GM23338 (cell line): Measurements from ENCODE around the gene EMSY. TPM values are rescaled to one million over a fixed set of nuclear protein-coding genes. Genes with fewer than 3 reads are reported as not detected.

ENCODE experiments used
- ATAC-seq: fragments of 200-7000 bp; cut with Tn5 transposase; 3 replicates; pipeline ENCODE4 v1.9.1; 2020
- DNase-seq: peaks from one replicate; pipeline ENCODE4 v3.0.0-alpha.2; 2015; ENCODE audit warnings: low spot score
- H2AFZ ChIP-seq: fragments of 200-600 bp; sonication (generic); 2 replicates; pipeline ENCODE4 v1.8.0; 2016; ENCODE audit warnings: antibody characterized with exemption, mild to moderate bottlenecking, moderate library complexity
- H3F3A ChIP-seq: fragments of 200-600 bp; sonication (generic); replicated peaks from 2 replicates; pipeline ENCODE4 v1.8.0; 2017; ENCODE audit warnings: antibody characterized with exemption, mixed run types, low read depth
- H3K27ac ChIP-seq: fragments of 200-600 bp; sonication (generic); 2 replicates; pipeline ENCODE4 v1.6.1; 2016; ENCODE audit warnings: low read depth
- H3K27me3 ChIP-seq: fragments of 200-600 bp; sonication (generic); 2 replicates; pipeline ENCODE4 v1.8.0; 2016; ENCODE audit warnings: mild to moderate bottlenecking, mixed run types, moderate library complexity; ENCODE audit not compliant: insufficient read depth
- H3K36me3 ChIP-seq: fragments of 200-600 bp; sonication (generic); 2 replicates; pipeline ENCODE4 v1.8.0; 2016; ENCODE audit warnings: mild to moderate bottlenecking; ENCODE audit not compliant: insufficient read depth
- H3K4me1 ChIP-seq: fragments of 200-600 bp; sonication (generic); 2 replicates; pipeline ENCODE4 v1.8.0; 2016; ENCODE audit warnings: mild to moderate bottlenecking, moderate library complexity; ENCODE audit not compliant: insufficient read depth
- H3K4me2 ChIP-seq: fragments of 200-600 bp; sonication (generic); 2 replicates; pipeline ENCODE4 v1.7.1; 2017; ENCODE audit warnings: mixed run types
- H3K4me3 ChIP-seq: fragments of 200-600 bp; sonication (generic); 2 replicates; pipeline ENCODE4 v1.6.1; 2016; ENCODE audit warnings: mixed run types
- H3K79me2 ChIP-seq: fragments of 200-600 bp; sonication (generic); replicated peaks from 2 replicates; pipeline ENCODE4 v1.8.0; 2017; ENCODE audit warnings: mild to moderate bottlenecking; ENCODE audit not compliant: insufficient read depth
- H3K9me2 ChIP-seq: fragments of 200-600 bp; sonication (generic); 2 replicates; pipeline ENCODE4 v1.8.0; 2017; ENCODE audit not compliant: insufficient read depth
- H4K20me1 ChIP-seq: fragments of 200-600 bp; sonication (generic); replicated peaks from 2 replicates; pipeline ENCODE4 v1.8.0; 2017; ENCODE audit warnings: mild to moderate bottlenecking; ENCODE audit not compliant: insufficient read depth
- H3K27ac Mint-ChIP-seq: 2 replicates; pipeline ENCODE4 v1.8.0; 2020; ENCODE audit warnings: inconsistent platforms, mild to moderate bottlenecking, moderate library complexity, mixed read lengths
- H3K27me3 Mint-ChIP-seq: 3 replicates; pipeline ENCODE4 v1.8.0; 2022; ENCODE audit warnings: low read depth, mild to moderate bottlenecking, moderate library complexity, mixed read lengths, inconsistent platforms; ENCODE audit not compliant: insufficient read depth, poor library complexity
- H3K36me3 Mint-ChIP-seq: 3 replicates; pipeline ENCODE4 v1.8.0; 2021; ENCODE audit warnings: low read depth, mild to moderate bottlenecking, inconsistent platforms, moderate library complexity, mixed read lengths
- H3K4me1 Mint-ChIP-seq: 3 replicates; pipeline ENCODE4 v1.8.0; 2020; ENCODE audit warnings: mild to moderate bottlenecking, inconsistent platforms, mixed read lengths
- H3K4me3 Mint-ChIP-seq: 3 replicates; pipeline ENCODE4 v1.8.0; 2021; ENCODE audit warnings: moderate library complexity, mild to moderate bottlenecking, inconsistent platforms, mixed read lengths
- H3K9me3 Mint-ChIP-seq: 3 replicates; pipeline ENCODE4 v1.8.0; 2020; ENCODE audit warnings: moderate library complexity, mild to moderate bottlenecking, inconsistent platforms, mixed read lengths
- EZH2 ChIP-seq: fragments of 200-600 bp; sonication (generic); IDR thresholded peaks from one replicate; pipeline ENCODE4 v1.8.0; 2017; ENCODE audit warnings: antibody characterized with exemption, mild to moderate bottlenecking, low read depth; ENCODE audit not compliant: unreplicated experiment
- POLR2AphosphoS5 ChIP-seq: IDR thresholded peaks from 2 replicates; pipeline ENCODE4 v1.6.1; 2016; ENCODE audit warnings: antibody characterized with exemption, low read depth
- STAT1 ChIP-seq: IDR thresholded peaks from one replicate; pipeline ENCODE4 v1.6.1; 2016; ENCODE audit warnings: antibody characterized with exemption; ENCODE audit not compliant: unreplicated experiment
- ZNF114 ChIP-seq: fragments of 250-450 bp; sonication (Bioruptor Pico); IDR thresholded peaks from 2 replicates; pipeline ENCODE4 v1.5.0; 2020; ENCODE audit warnings: mild to moderate bottlenecking, moderate library complexity
- ZNF331 ChIP-seq: fragments of 250-450 bp; sonication (Bioruptor Pico); IDR thresholded peaks from 2 replicates; pipeline ENCODE4 v1.5.0; 2020; ENCODE audit warnings: low read depth, mild to moderate bottlenecking, moderate library complexity
- polyA plus RNA-seq: library from polyadenylated mRNA; unstranded; fragments of >200 nt; fragmentation: Nextera tagmentation; extraction: Ambion mirVana; gene quantifications from 2 replicates; pipeline ENCODE4 v1.2.1, GENCODE V29; 2016
- total RNA-seq: library from RNA; depleted of rRNA; stranded (reverse); fragments of >200 nt; shearing (Covaris generic); gene quantifications from 2 replicates; pipeline ENCODE4 v1.2.3, GENCODE V29; 2014
- TF ChIP-seq, protein P1 (sequence below): IDR thresholded peaks from one replicate; pipeline ENCODE4 v1.6.1; 2018; ENCODE audit warnings: antibody characterized with exemption; ENCODE audit not compliant: unreplicated experiment
- TF ChIP-seq, protein P2 (sequence below), 2 experiments: fragments of 200-600 bp in 1 of 2; sonication (generic) in 1 of 2; conservative IDR thresholded peaks; 2 replicates each; pipeline versions ENCODE4 v1.5.1 to v1.6.1; 2016 to 2017; ENCODE audit warnings: antibody characterized with exemption in 2 of 2, low read depth in 2 of 2, mild to moderate bottlenecking in 2 of 2, moderate library complexity in 1 of 2
- TF ChIP-seq, protein P3 (sequence below): fragments of 250-450 bp; sonication (Bioruptor Pico); IDR thresholded peaks from 2 replicates; pipeline ENCODE4 v1.5.0; 2020; ENCODE audit warnings: mild to moderate bottlenecking, moderate library complexity

Gene EMSY
- total and polyA plus RNA-seq, 2 experiments from 2014 or later: 25.0 to 46.9 TPM

DNA sequence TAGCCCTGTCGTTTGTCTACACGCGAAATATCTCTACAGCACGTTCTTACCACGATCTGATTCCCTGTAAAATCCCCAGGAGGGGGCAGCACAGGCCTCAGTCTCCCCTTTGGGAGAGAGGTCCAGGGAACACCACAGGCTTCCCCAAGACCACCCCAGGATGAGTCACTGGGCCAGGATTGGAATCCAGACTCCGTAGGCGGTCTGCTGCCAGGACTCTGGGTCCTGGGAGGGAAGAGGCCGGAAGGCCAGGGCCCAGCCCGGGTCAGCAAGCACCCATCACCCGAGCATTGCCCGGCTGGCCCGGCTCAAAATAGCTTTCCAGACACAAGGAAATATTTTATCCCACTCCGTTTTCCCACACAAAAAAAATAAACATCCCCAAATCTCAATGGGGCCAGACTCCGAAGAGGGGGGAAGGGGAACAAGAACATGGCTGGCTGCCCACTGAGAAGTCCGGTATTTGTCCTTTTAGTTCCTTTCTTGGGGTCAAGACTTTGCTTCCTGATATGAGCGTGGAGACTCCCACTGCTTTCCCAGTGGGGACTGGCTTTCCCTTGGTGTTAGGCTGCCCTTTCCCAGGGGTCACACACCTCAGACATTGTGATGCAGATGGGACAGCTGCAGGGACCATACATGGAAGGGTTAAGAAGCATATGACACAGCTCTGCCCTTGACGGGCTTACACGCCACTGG, 134.4 kb downstream of the EMSY start:
- H3K4me1 Mint-ChIP-seq: peaks cover 11% of the 10 kb centered on the region
- Histone ChIP-seq H3K4me1 (peaks cover 6% of the 10 kb centered on the region), H3K27ac (no peak overlapping the region), H3K4me3 (no peak overlapping the region), H3K36me3 (no peaks in the 10 kb centered on the region), H3K27me3 (no peaks in the 10 kb centered on the region), H4K20me1 (no peaks in the 10 kb centered on the region), H3K79me2 (no peaks in the 10 kb centered on the region), H3K4me2 (peak overlapping the region; percentile 14; the same call in 1 of the 2 replicates), H2AFZ (peak overlapping the region; percentile 96; the same call in 1 of the 2 replicates), H3F3A (no peaks in the 10 kb centered on the region), H3K9me2 (no peaks in the 10 kb centered on the region)
- peaks cover 5% of the 10 kb centered on the region for H3K27me3 Mint-ChIP-seq
- DNase-seq (peak; percentile 55), ATAC-seq (peak; percentile 67)
- no peak overlapping the region for H3K27ac Mint-ChIP-seq
- peaks cover 12% of the 10 kb centered on the region; the same call in 2 of the 3 replicates for H3K9me3 Mint-ChIP-seq
- no peaks in the 10 kb centered on the region; the same call in 2 of the 3 replicates for H3K36me3 Mint-ChIP-seq
- H3K4me3 Mint-ChIP-seq: no peak overlapping the region; the same call in 2 of the 3 replicates
- TF ChIP-seq, protein P1, sequence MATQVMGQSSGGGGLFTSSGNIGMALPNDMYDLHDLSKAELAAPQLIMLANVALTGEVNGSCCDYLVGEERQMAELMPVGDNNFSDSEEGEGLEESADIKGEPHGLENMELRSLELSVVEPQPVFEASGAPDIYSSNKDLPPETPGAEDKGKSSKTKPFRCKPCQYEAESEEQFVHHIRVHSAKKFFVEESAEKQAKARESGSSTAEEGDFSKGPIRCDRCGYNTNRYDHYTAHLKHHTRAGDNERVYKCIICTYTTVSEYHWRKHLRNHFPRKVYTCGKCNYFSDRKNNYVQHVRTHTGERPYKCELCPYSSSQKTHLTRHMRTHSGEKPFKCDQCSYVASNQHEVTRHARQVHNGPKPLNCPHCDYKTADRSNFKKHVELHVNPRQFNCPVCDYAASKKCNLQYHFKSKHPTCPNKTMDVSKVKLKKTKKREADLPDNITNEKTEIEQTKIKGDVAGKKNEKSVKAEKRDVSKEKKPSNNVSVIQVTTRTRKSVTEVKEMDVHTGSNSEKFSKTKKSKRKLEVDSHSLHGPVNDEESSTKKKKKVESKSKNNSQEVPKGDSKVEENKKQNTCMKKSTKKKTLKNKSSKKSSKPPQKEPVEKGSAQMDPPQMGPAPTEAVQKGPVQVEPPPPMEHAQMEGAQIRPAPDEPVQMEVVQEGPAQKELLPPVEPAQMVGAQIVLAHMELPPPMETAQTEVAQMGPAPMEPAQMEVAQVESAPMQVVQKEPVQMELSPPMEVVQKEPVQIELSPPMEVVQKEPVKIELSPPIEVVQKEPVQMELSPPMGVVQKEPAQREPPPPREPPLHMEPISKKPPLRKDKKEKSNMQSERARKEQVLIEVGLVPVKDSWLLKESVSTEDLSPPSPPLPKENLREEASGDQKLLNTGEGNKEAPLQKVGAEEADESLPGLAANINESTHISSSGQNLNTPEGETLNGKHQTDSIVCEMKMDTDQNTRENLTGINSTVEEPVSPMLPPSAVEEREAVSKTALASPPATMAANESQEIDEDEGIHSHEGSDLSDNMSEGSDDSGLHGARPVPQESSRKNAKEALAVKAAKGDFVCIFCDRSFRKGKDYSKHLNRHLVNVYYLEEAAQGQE: no peak
- TF ChIP-seq, protein P2, sequence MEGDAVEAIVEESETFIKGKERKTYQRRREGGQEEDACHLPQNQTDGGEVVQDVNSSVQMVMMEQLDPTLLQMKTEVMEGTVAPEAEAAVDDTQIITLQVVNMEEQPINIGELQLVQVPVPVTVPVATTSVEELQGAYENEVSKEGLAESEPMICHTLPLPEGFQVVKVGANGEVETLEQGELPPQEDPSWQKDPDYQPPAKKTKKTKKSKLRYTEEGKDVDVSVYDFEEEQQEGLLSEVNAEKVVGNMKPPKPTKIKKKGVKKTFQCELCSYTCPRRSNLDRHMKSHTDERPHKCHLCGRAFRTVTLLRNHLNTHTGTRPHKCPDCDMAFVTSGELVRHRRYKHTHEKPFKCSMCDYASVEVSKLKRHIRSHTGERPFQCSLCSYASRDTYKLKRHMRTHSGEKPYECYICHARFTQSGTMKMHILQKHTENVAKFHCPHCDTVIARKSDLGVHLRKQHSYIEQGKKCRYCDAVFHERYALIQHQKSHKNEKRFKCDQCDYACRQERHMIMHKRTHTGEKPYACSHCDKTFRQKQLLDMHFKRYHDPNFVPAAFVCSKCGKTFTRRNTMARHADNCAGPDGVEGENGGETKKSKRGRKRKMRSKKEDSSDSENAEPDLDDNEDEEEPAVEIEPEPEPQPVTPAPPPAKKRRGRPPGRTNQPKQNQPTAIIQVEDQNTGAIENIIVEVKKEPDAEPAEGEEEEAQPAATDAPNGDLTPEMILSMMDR (conservative IDR thresholded peaks at IDR 0.05; ENCODE audit: low read depth in 2 of 2): peak; percentile 47 to 70
- TF ChIP-seq POLR2AphosphoS5 (no peak), ZNF331 (CRISPR knock-in tag) (no peak), ZNF114 (CRISPR knock-in tag) (no peak), STAT1 (no peak), EZH2 (no peak)
- TF ChIP-seq, protein P3, sequence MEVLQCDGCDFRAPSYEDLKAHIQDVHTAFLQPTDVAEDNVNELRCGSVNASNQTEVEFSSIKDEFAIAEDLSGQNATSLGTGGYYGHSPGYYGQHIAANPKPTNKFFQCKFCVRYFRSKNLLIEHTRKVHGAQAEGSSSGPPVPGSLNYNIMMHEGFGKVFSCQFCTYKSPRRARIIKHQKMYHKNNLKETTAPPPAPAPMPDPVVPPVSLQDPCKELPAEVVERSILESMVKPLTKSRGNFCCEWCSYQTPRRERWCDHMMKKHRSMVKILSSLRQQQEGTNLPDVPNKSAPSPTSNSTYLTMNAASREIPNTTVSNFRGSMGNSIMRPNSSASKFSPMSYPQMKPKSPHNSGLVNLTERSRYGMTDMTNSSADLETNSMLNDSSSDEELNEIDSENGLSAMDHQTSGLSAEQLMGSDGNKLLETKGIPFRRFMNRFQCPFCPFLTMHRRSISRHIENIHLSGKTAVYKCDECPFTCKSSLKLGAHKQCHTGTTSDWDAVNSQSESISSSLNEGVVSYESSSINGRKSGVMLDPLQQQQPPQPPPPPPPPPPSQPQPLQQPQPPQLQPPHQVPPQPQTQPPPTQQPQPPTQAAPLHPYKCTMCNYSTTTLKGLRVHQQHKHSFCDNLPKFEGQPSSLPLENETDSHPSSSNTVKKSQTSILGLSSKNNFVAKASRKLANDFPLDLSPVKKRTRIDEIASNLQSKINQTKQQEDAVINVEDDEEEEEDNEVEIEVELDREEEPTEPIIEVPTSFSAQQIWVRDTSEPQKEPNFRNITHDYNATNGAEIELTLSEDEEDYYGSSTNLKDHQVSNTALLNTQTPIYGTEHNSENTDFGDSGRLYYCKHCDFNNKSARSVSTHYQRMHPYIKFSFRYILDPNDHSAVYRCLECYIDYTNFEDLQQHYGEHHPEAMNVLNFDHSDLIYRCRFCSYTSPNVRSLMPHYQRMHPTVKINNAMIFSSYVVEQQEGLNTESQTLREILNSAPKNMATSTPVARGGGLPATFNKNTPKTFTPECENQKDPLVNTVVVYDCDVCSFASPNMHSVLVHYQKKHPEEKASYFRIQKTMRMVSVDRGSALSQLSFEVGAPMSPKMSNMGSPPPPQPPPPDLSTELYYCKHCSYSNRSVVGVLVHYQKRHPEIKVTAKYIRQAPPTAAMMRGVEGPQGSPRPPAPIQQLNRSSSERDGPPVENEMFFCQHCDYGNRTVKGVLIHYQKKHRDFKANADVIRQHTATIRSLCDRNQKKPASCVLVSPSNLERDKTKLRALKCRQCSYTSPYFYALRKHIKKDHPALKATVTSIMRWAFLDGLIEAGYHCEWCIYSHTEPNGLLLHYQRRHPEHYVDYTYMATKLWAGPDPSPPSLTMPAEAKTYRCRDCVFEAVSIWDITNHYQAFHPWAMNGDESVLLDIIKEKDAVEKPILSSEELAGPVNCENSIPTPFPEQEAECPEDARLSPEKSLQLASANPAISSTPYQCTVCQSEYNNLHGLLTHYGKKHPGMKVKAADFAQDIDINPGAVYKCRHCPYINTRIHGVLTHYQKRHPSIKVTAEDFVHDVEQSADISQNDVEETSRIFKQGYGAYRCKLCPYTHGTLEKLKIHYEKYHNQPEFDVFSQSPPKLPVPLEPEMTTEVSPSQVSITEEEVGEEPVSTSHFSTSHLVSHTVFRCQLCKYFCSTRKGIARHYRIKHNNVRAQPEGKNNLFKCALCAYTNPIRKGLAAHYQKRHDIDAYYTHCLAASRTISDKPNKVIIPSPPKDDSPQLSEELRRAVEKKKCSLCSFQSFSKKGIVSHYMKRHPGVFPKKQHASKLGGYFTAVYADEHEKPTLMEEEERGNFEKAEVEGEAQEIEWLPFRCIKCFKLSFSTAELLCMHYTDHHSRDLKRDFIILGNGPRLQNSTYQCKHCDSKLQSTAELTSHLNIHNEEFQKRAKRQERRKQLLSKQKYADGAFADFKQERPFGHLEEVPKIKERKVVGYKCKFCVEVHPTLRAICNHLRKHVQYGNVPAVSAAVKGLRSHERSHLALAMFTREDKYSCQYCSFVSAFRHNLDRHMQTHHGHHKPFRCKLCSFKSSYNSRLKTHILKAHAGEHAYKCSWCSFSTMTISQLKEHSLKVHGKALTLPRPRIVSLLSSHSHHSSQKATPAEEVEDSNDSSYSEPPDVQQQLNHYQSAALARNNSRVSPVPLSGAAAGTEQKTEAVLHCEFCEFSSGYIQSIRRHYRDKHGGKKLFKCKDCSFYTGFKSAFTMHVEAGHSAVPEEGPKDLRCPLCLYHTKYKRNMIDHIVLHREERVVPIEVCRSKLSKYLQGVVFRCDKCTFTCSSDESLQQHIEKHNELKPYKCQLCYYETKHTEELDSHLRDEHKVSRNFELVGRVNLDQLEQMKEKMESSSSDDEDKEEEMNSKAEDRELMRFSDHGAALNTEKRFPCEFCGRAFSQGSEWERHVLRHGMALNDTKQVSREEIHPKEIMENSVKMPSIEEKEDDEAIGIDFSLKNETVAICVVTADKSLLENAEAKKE: no peak
